GM19452 (cell line): ENCODE results near the gene TAB3.

Experiments used
- ATAC-seq: cut with Tn5 transposase; IDR thresholded peaks from one replicate; pipeline ENCODE4 v1.9.1; 2021; ENCODE audit not compliant: unreplicated experiment

The TAB3 gene

GRCh38 chrX:30779453-30780030, 109.5 kb downstream of the TAB3 start:
- ATAC-seq, result no peak

- no peak for ATAC-seq
Measured at GRCh38 chrX:30777575-30777974, 111.5 kb downstream of the TAB3 start.
